Tibial artery (tissue), 4 donors: ENCODE results near the gene MRPS18B.

Source experiments
- DNase-seq, 2 donors: peaks; one replicate each; pipeline ENCODE4 v3.0.0-alpha.2; 2019
- H3K27ac ChIP-seq, 2 donors: fragments of 200-600 bp; sonication (generic) in 1 of 2; 1 replicate in 1 of 2; 2 replicates in 1 of 2; pipeline ENCODE4 v1.5.1; 2018 to 2019; ENCODE audit warnings: mild to moderate bottlenecking in 1 of 2
- H3K27me3 ChIP-seq, 2 donors: fragments of 200-600 bp; sonication (generic) in 1 of 2; one replicate each; pipeline versions ENCODE4 v1.5.1 to v1.6.0; 2016 to 2019
- H3K36me3 ChIP-seq, 3 donors: fragments of 200-600 bp; sonication (generic) in 2 of 3; one replicate each; pipeline ENCODE4 v1.5.1; 2016 to 2019; ENCODE audit warnings: mild to moderate bottlenecking in 2 of 3
- H3K4me1 ChIP-seq, 4 donors: fragments of 200-600 bp; sonication (generic) in 2 of 4; 1 replicate in 3 of 4; 2 replicates in 1 of 4; pipeline ENCODE4 v1.5.1; 2016 to 2019
- H3K4me3 ChIP-seq, 2 donors: fragments of 200-600 bp; sonication (generic) in 1 of 2; 1 replicate in 1 of 2; 2 replicates in 1 of 2; pipeline ENCODE4 v1.5.1; 2018 to 2019; ENCODE audit warnings: mild to moderate bottlenecking in 2 of 2
- H3K9me3 ChIP-seq, 3 donors: fragments of 200-600 bp; sonication (generic) in 1 of 3; one replicate each; pipeline ENCODE4 v1.5.1; 2016 to 2019
- intact Hi-C: fragments of 100-400 bp; cut with DNase I; formaldehyde crosslinking; loops from one replicate; pipeline ENCODE4 v1.15.0; 2023; ENCODE audit warnings: low total_unique reads
- TF ChIP-seq, protein P1 (sequence below), 2 experiments: fragments of 200-600 bp in 1 of 2; fragments of 450-650 bp in 1 of 2; IDR thresholded peaks; one replicate each; pipeline ENCODE4 v1.5.1; 2017 to 2019; ENCODE audit warnings: antibody characterized with exemption in 2 of 2, mild to moderate bottlenecking in 1 of 2, moderate library complexity in 1 of 2

The MRPS18B gene

DNA sequence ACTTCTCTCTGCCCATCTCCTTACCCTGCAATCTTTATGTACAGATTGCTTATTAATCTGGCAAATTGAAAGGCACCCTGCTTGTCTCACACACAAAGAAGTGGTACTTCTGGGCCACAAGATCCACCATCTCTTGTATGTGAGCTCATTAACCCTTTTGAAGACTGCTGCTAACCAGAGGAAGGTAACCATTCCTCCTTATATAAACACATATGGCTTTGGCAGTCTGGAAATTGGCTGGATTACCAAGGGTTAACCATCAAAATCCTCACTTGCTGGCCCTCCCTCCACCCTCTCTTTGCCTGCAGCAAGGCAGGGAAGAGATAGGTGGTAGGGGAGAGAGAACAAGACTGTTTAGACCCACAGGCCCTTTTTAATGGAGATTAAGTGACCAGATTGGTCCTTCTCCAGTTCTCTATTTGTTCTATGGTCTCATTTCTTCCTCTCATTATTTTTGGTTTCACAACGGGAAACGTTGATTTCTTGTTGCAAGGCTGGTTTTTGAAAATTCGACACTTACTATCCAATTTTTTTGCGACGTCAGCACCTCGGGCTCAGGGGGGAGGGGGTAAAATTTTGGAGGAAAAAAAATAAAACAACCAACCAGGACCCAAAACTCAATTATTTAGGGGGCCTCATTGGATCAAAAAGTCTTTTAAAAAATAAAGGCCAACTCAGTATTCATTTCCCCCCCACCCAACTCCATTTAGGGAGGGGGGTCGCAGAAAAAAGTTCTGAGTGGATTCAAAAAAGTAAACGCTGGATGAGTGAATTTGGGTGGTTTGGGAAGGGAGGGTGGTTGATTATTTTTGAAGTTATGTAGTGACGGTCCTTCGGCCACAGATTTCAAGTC, 1.5 kb upstream of the MRPS18B start:
- intact Hi-C loops: loop anchor here (5.0 kb wide), 2 partner anchors 59 to 106 kb away; partner anchors contain the start of genes GNL1, PRR3 and TUBB
- no peak for DNase-seq

DNA sequence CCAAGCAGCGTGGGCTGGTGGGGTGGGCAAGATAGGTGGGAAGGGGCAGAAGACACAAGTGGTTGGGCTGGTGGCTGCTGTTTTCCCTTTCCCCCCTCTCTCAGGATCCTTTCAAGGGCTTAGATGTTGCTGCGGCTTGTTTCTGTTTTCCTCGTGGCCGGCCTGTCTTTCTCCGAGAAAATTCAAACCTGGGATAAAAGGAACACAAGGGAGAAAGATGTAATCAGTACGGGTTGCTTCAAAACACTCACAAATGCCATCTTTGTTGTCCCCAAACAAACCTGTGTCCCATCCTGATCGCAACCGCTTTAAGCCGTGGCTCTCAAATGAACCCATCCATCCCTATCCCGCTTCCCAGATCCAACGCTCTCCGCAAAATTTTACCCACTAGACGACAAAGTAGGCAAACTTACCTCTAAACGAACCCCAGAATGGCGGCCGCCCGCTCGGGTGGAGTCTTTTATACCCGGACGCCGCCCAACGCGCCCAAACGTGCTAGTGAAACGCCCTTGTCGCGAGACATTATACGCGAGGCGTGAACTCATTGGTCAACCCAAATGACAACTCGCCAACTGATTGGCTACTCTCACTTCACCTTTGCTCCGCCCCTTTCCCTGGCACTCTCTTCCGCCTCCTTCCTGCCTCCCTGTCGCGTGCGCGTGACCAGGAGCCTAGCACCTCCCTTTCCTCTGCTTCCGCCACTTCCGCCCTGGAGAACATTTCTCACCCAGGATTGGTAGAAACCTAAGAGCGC, 652 bp upstream of the MRPS18B start, which contains the start of gene PPP1R10:
PPP1R10 (minus strand) TSS at position 433 of the 754 bp plus-strand sequence. CDS start 7,299 bp downstream, outside the sequence.
- TF ChIP-seq, protein P1, sequence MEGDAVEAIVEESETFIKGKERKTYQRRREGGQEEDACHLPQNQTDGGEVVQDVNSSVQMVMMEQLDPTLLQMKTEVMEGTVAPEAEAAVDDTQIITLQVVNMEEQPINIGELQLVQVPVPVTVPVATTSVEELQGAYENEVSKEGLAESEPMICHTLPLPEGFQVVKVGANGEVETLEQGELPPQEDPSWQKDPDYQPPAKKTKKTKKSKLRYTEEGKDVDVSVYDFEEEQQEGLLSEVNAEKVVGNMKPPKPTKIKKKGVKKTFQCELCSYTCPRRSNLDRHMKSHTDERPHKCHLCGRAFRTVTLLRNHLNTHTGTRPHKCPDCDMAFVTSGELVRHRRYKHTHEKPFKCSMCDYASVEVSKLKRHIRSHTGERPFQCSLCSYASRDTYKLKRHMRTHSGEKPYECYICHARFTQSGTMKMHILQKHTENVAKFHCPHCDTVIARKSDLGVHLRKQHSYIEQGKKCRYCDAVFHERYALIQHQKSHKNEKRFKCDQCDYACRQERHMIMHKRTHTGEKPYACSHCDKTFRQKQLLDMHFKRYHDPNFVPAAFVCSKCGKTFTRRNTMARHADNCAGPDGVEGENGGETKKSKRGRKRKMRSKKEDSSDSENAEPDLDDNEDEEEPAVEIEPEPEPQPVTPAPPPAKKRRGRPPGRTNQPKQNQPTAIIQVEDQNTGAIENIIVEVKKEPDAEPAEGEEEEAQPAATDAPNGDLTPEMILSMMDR (IDR thresholded peaks at IDR 0.05): no peak
- peak within 1 kb of the TSS; percentile 87 to 90 for H3K4me3 ChIP-seq
- H3K36me3 ChIP-seq: peaks cover 38 to 40% (median 38%) of the 10 kb centered on the region in 3 donors
- peaks cover 0 to 38% (median 30%) of the 10 kb centered on the region in 4 donors for H3K4me1 ChIP-seq
- intact Hi-C loops: loop anchor here (5.0 kb wide), 2 partner anchors 60 to 105 kb away; partner anchors contain the start of genes GNL1, PRR3 and TUBB
- no peaks in the 10 kb centered on the region for H3K9me3 ChIP-seq
- no peaks in the 10 kb centered on the region for H3K27me3 ChIP-seq
- peak within 1 kb of the TSS; percentile 96 to 98 for H3K27ac ChIP-seq
- peak; percentile 99 to 100 for DNase-seq

More for the DNA sequence above, 1.5 kb upstream of the MRPS18B start:
- H3K9me3 ChIP-seq: no peaks in the 10 kb centered on the region
- peaks cover 0 to 46% (median 33%) of the 10 kb centered on the region in 4 donors for H3K4me1 ChIP-seq
- H3K4me3 ChIP-seq: peak overlapping the region; percentile 87 to 90
- peak overlapping the region; percentile 96 to 98 for H3K27ac ChIP-seq
- H3K27me3 ChIP-seq: no peaks in the 10 kb centered on the region
- peaks cover 30 to 32% (median 31%) of the 10 kb centered on the region in 3 donors for H3K36me3 ChIP-seq
- TF ChIP-seq, protein P1 (IDR thresholded peaks at IDR 0.05): no peak

- H3K4me1 ChIP-seq: peaks cover 0 to 24% (median 21%) of the 10 kb centered on the region in 4 donors
- peaks cover 46 to 54% (median 51%) of the 10 kb centered on the region in 3 donors for H3K36me3 ChIP-seq
- DNase-seq: no peak
- no peaks in the 10 kb centered on the region for H3K9me3 ChIP-seq
- H3K27ac ChIP-seq: peak overlapping the region; percentile 96 to 98
- H3K4me3 ChIP-seq: peak overlapping the region; percentile 58 to 90
- H3K27me3 ChIP-seq: no peaks in the 10 kb centered on the region
- TF ChIP-seq, protein P1 (IDR thresholded peaks at IDR 0.05): no peak
- intact Hi-C loops: loop anchor here (5.0 kb wide), 2 partner anchors 61 to 104 kb away; partner anchors contain the start of genes GNL1, PRR3 and TUBB
These were observed 694 bp downstream of the MRPS18B start for GRCh38 chr6:30618270-30618797.

- Histone ChIP-seq H3K9me3 (no peaks in the 10 kb centered on the region), H3K36me3 (peaks cover 58 to 66% (median 63%) of the 10 kb centered on the region in 3 donors), H3K27me3 (no peaks in the 10 kb centered on the region), H3K4me1 (peaks cover 0 to 16% (median 11%) of the 10 kb centered on the region in 4 donors), H3K27ac (peak overlapping the region in 1 of 2 donors; percentile 98), H3K4me3 (no peak overlapping the region)
- intact Hi-C loops: loop anchor here (5.0 kb wide), 2 partner anchors 62 to 103 kb away; partner anchors contain the start of genes GNL1, PRR3 and TUBB
- DNase-seq: no peak
- TF ChIP-seq, protein P1 (IDR thresholded peaks at IDR 0.05): no peak
These were observed 1.9 kb downstream of the MRPS18B start for GRCh38 chr6:30619561-30619960.

GRCh38 chr6:30625511-30625910, 7.9 kb downstream of the MRPS18B start:
- intact Hi-C loops: loop anchor here (10.0 kb wide), 1 partner anchor 49 kb away; the partner anchor contains the start of gene DHX16
- DNase-seq: no peak
- H3K36me3 ChIP-seq: peaks cover 51 to 82% (median 63%) of the 10 kb centered on the region in 3 donors
- H3K9me3 ChIP-seq: no peaks in the 10 kb centered on the region
- no peaks in the 10 kb centered on the region for H3K27me3 ChIP-seq
- TF ChIP-seq, protein P1 (IDR thresholded peaks at IDR 0.05): no peak
- no peak overlapping the region for H3K4me3 ChIP-seq
- peaks cover 0 to 23% (median 9%) of the 10 kb centered on the region in 4 donors for H3K4me1 ChIP-seq
- H3K27ac ChIP-seq: no peak overlapping the region
